OCI-LY1 (cell line): Measurements from ENCODE around the gene ATP2C1.
A peak's percentile ranks its signal among the peaks of the same experiment; 100 is the strongest.

ENCODE experiments used
- H2AFZ ChIP-seq: fragments of 200-600 bp; sonication (generic), shearing (Covaris generic); 2 replicates; pipeline ENCODE4 v1.6.0; 2014; ENCODE audit warnings: antibody characterized with exemption, mild to moderate bottlenecking, low read length
- H3F3A ChIP-seq: fragments of 200-600 bp; sonication (generic), shearing (Covaris generic); 2 replicates; pipeline ENCODE4 v1.6.0; 2014; ENCODE audit warnings: mild to moderate bottlenecking, antibody characterized with exemption, low read length, moderate library complexity; ENCODE audit not compliant: insufficient read depth
- H3K27ac ChIP-seq: fragments of 200-600 bp; sonication (generic); 2 replicates; pipeline ENCODE4 v1.5.1; 2014; ENCODE audit warnings: low read length, mixed run types, mild to moderate bottlenecking, low read depth; ENCODE audit not compliant: poor library complexity, severe bottlenecking
- H3K27me3 ChIP-seq: fragments of 200-600 bp; sonication (generic); 2 replicates; pipeline ENCODE4 v1.6.0; 2014; ENCODE audit warnings: antibody characterized with exemption, mild to moderate bottlenecking, low read length, moderate library complexity; ENCODE audit not compliant: insufficient read depth
- H3K36me3 ChIP-seq: fragments of 200-600 bp; sonication (generic); 2 replicates; pipeline ENCODE4 v1.6.1; 2014; ENCODE audit warnings: mild to moderate bottlenecking, antibody characterized with exemption, low read length, moderate library complexity, mixed read lengths; ENCODE audit not compliant: insufficient read depth
- H3K4me1 ChIP-seq: fragments of 200-600 bp; sonication (generic); 2 replicates; pipeline ENCODE4 v1.5.1; 2014; ENCODE audit warnings: mild to moderate bottlenecking, low read length, moderate library complexity; ENCODE audit not compliant: insufficient read depth, severe bottlenecking
- H3K4me2 ChIP-seq: fragments of 200-600 bp; sonication (generic), shearing (Covaris generic); 2 replicates; pipeline ENCODE4 v1.6.1; 2014; ENCODE audit warnings: low read length
- H3K4me3 ChIP-seq: fragments of 200-600 bp; sonication (generic); 2 replicates; pipeline ENCODE4 v1.5.1; 2014; ENCODE audit warnings: low read length, low read depth, mild to moderate bottlenecking, mixed read lengths; ENCODE audit not compliant: poor library complexity, severe bottlenecking
- H3K79me2 ChIP-seq: fragments of 200-600 bp; shearing (Covaris generic); 2 replicates; pipeline ENCODE4 v1.6.1; 2016; ENCODE audit warnings: mixed run types, low read length, mixed read lengths; ENCODE audit not compliant: insufficient read depth
- H3K9ac ChIP-seq: fragments of 200-600 bp; sonication (generic), shearing (Covaris generic); 2 replicates; pipeline ENCODE4 v1.6.1; 2014; ENCODE audit warnings: mild to moderate bottlenecking, low read length, mixed read lengths
- H3K9me2 ChIP-seq: fragments of 200-600 bp; sonication (generic), shearing (Covaris generic); 2 replicates; pipeline ENCODE4 v1.6.1; 2014; ENCODE audit warnings: low read depth, mild to moderate bottlenecking, low read length, mixed read lengths
- H3K9me3 ChIP-seq: fragments of 200-600 bp; shearing (Covaris generic); 2 replicates; pipeline ENCODE4 v1.6.1; 2014; ENCODE audit warnings: low read length, mixed read lengths
- H4K20me1 ChIP-seq: fragments of 200-600 bp; sonication (generic), shearing (Covaris generic); 2 replicates; pipeline ENCODE4 v1.6.0; 2016; ENCODE audit warnings: mild to moderate bottlenecking, low read length; ENCODE audit not compliant: insufficient read depth
- CTCF ChIP-seq: fragments of 200-600 bp; sonication (generic), shearing (Covaris generic); IDR thresholded peaks from 2 replicates; pipeline ENCODE4 v1.5.1; 2017; ENCODE audit warnings: mild to moderate bottlenecking, antibody characterized with exemption, low read length, moderate library complexity, mixed read lengths
- EZH2 ChIP-seq: fragments of 200-600 bp; sonication (generic), shearing (Covaris generic); IDR thresholded peaks from 2 replicates; pipeline ENCODE4 v1.8.0; 2017; ENCODE audit warnings: borderline replicate concordance, mixed run types, mild to moderate bottlenecking, antibody characterized with exemption, low read length, moderate library complexity, mixed read lengths

The ATP2C1 gene

GRCh38 chr3:131048030-131048429, 154.1 kb downstream of the ATP2C1 start:
- H3K4me3 ChIP-seq = no peak overlapping the region
- H3K9ac ChIP-seq = no peak overlapping the region
- no peak overlapping the region for H3K4me2 ChIP-seq

GRCh38 chr3:131050001-131050400, 156.1 kb downstream of the ATP2C1 start:
- Histone ChIP-seq H3K4me2 (no peak overlapping the region), H2AFZ (no peak overlapping the region), H4K20me1 (no peaks in the 10 kb centered on the region), H3K27me3 (no peaks in the 10 kb centered on the region), H3K4me1 (no peaks in the 10 kb centered on the region), H3F3A (no peaks in the 10 kb centered on the region), H3K36me3 (no peaks in the 10 kb centered on the region), H3K9me3 (no peaks in the 10 kb centered on the region), H3K79me2 (no peaks in the 10 kb centered on the region), H3K9ac (no peak overlapping the region), H3K4me3 (no peak overlapping the region), H3K27ac (no peak overlapping the region), H3K9me2 (no peaks in the 10 kb centered on the region)
- no peak for TF ChIP-seq CTCF
- TF ChIP-seq EZH2 = no peak

More at GRCh38 chr3:131048030-131048429, 154.1 kb downstream of the ATP2C1 start:
- H3K36me3 ChIP-seq = no peaks in the 10 kb centered on the region
- no peaks in the 10 kb centered on the region for H3K9me2 ChIP-seq
- no peaks in the 10 kb centered on the region for H4K20me1 ChIP-seq
- H3K9me3 ChIP-seq = no peaks in the 10 kb centered on the region
- no peaks in the 10 kb centered on the region for H3K4me1 ChIP-seq
- H2AFZ ChIP-seq = no peak overlapping the region
- H3F3A ChIP-seq = no peaks in the 10 kb centered on the region
- no peaks in the 10 kb centered on the region for H3K79me2 ChIP-seq
- H3K27ac ChIP-seq = no peak overlapping the region
- H3K27me3 ChIP-seq = no peaks in the 10 kb centered on the region
- TF ChIP-seq CTCF (no peak), EZH2 (no peak)

GRCh38 chr3:131053043-131053859, 159.4 kb downstream of the ATP2C1 start:
- TF ChIP-seq CTCF (peak; percentile 54), EZH2 (no peak)
- Histone ChIP-seq H4K20me1 (no peaks in the 10 kb centered on the region), H3K9me2 (no peaks in the 10 kb centered on the region)

More at GRCh38 chr3:131053043-131053859, 159.4 kb downstream of the ATP2C1 start:
- Histone ChIP-seq H3K79me2 (no peaks in the 10 kb centered on the region), H2AFZ (no peak overlapping the region), H3K9ac (no peak overlapping the region), H3K4me2 (no peak overlapping the region), H3K36me3 (no peaks in the 10 kb centered on the region), H3K27me3 (no peaks in the 10 kb centered on the region), H3K27ac (no peak overlapping the region), H3K9me3 (no peaks in the 10 kb centered on the region), H3F3A (no peaks in the 10 kb centered on the region), H3K4me3 (no peak overlapping the region), H3K4me1 (no peaks in the 10 kb centered on the region)
